ENCODE measurements around the gene ALAS1. TPM values are rescaled to one million over a fixed set of nuclear protein-coding genes. Genes with fewer than 3 reads are reported as not detected.

Gene ALAS1
- total RNA-seq, 2 experiments from 2014 or later: 34.4 to 43.6 TPM

DNA sequence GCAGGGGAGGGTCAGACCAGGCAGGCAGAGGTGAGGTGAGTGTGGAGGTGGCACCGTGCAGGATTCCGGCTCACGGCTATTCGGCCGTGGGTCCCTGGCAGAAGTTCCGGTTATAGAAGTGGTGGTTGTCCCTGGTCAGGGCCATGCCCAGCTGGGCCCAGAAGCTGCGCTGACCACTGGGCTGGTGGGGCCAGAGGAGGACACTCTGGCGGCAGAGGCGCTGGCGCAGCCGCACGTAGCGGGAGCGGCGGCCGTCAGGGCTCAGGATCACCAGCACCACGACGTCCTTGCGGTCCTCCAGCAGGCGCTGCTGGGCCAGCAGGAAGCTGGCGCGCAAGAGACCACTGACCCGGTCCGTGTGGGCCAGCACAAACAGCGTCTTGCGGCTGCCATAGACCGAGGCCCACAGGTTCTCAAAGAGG, 23.2 kb downstream of the ALAS1 start:
- Histone ChIP-seq H2AFZ (ENCODE audit: low read length) (no peak overlapping the region), H3K4me3 (ENCODE audit: low read depth, low read length, poor library complexity, severe bottlenecking) (no peak overlapping the region), H3K4me1 (ENCODE audit: insufficient read depth, low read length, poor library complexity, severe bottlenecking) (peaks cover 32% of the 10 kb centered on the region), H3K9me2 (ENCODE audit: insufficient read depth, low read length) (no peaks in the 10 kb centered on the region), H3K79me2 (ENCODE audit: insufficient read depth, low read depth, low read length) (peaks cover 22% of the 10 kb centered on the region; the same call in 1 of the 2 replicates), H4K20me1 (ENCODE audit: insufficient read depth, low read length) (no peaks in the 10 kb centered on the region; the same call in 1 of the 2 replicates), H3K36me3 (ENCODE audit: insufficient read depth, low read length) (peaks cover 61% of the 10 kb centered on the region; the same call in 1 of the 2 replicates), H3K4me2 (ENCODE audit: low read length) (no peak overlapping the region), H3K27ac (ENCODE audit: low read depth, low read length, poor library complexity, severe bottlenecking) (no peak overlapping the region), H3K9me3 (ENCODE audit: low read length) (no peaks in the 10 kb centered on the region)
- no peak for DNase-seq (ENCODE audit: low spot score)
- no TSS peak for BruUV-seq (replicated peaks)
- POLR2A ChIA-PET: interaction anchor here (0.6 to 1.9 kb wide), 3 partner anchors 56 to 118 kb away, joined by 3 to 6 read pairs (median 3); no protein-coding TSS in a partner anchor
- intact Hi-C loops (cut with micrococcal nuclease; ENCODE audit: unreplicated experiment): no loop called here
- CTCF ChIA-PET (ENCODE audit: unreplicated experiment): interaction anchor here (0.6 to 1.5 kb wide), 6 partner anchors 19 to 121 kb away, joined by 3 to 8 read pairs (median 3); partner anchors contain the start of gene WDR82
- TF ChIP-seq EZH2phosphoT487 (IDR thresholded peaks at IDR 0.05; ENCODE audit: borderline replicate concordance, low read depth, low read length): no peak
- TF ChIP-seq, protein P1, sequence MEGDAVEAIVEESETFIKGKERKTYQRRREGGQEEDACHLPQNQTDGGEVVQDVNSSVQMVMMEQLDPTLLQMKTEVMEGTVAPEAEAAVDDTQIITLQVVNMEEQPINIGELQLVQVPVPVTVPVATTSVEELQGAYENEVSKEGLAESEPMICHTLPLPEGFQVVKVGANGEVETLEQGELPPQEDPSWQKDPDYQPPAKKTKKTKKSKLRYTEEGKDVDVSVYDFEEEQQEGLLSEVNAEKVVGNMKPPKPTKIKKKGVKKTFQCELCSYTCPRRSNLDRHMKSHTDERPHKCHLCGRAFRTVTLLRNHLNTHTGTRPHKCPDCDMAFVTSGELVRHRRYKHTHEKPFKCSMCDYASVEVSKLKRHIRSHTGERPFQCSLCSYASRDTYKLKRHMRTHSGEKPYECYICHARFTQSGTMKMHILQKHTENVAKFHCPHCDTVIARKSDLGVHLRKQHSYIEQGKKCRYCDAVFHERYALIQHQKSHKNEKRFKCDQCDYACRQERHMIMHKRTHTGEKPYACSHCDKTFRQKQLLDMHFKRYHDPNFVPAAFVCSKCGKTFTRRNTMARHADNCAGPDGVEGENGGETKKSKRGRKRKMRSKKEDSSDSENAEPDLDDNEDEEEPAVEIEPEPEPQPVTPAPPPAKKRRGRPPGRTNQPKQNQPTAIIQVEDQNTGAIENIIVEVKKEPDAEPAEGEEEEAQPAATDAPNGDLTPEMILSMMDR (conservative IDR thresholded peaks at IDR 0.05; ENCODE audit: low read length): no peak

DNA sequence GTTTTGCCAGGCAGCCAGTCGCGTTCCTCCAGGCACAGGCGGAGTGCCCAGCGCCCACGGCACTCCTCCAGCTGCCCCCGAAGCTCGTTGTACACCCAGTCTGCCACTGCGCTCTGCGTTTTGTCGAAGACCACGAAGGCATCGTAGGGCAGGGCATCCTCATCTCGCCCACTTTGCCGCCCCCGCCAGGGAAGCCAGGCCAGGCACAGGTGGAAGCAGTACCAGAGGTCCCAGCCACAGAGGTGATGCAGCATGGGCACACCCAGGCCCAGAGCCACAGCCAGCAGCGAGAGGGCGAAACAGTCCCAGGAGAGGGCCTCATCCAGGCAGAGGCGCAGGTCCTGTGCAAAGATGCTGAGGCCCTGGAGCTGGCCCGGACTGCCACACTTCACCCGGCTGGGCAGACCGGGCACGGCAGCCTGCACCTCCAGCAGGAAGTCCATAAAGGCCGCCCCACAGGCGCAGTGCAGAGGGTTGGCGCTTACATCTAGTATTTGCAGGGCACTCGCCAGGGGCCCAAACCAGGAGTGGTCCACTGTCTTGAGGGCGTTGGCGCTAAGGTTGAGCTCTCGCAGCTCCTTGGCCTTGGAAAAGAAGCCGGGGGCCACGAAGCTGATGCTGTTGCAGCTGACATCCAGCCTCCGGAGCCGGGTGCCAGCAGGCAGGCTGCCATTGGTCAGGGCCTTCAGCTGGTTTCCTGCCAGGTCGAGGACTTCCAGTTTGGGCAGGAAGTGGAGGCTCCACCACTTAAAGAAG, 23.8 kb downstream of the ALAS1 start:
- H3K79me2 ChIP-seq (ENCODE audit: insufficient read depth, low read depth, low read length): peaks cover 22% of the 10 kb centered on the region; the same call in 1 of the 2 replicates
- intact Hi-C loops (cut with micrococcal nuclease; ENCODE audit: unreplicated experiment): no loop called here
- no peaks in the 10 kb centered on the region for H3K9me3 ChIP-seq (ENCODE audit: low read length)
- ChIA-PET POLR2A (no interaction called here), CTCF (ENCODE audit: unreplicated experiment) (interaction anchor here (1.0 to 1.5 kb wide), 3 partner anchors 9 to 117 kb away, joined by 4 to 8 read pairs (median 4); no protein-coding TSS in a partner anchor)
- no peak for DNase-seq (ENCODE audit: low spot score)
- no peaks in the 10 kb centered on the region; the same call in 1 of the 2 replicates for H4K20me1 ChIP-seq (ENCODE audit: insufficient read depth, low read length)
- TF ChIP-seq, protein P1 (conservative IDR thresholded peaks at IDR 0.05; ENCODE audit: low read length): no peak
- TF ChIP-seq EZH2phosphoT487 (IDR thresholded peaks at IDR 0.05; ENCODE audit: borderline replicate concordance, low read depth, low read length): no peak
- H3K4me2 ChIP-seq (ENCODE audit: low read length): no peak overlapping the region
- no peak overlapping the region for H3K27ac ChIP-seq (ENCODE audit: low read depth, low read length, poor library complexity, severe bottlenecking)
- no peaks in the 10 kb centered on the region for H3K9me2 ChIP-seq (ENCODE audit: insufficient read depth, low read length)
- H3K36me3 ChIP-seq (ENCODE audit: insufficient read depth, low read length): peaks cover 61% of the 10 kb centered on the region; the same call in 1 of the 2 replicates
- H3K4me3 ChIP-seq (ENCODE audit: low read depth, low read length, poor library complexity, severe bottlenecking): no peak overlapping the region
- H2AFZ ChIP-seq (ENCODE audit: low read length): no peak overlapping the region
- H3K4me1 ChIP-seq (ENCODE audit: insufficient read depth, low read length, poor library complexity, severe bottlenecking): peaks cover 38% of the 10 kb centered on the region
- BruUV-seq (replicated peaks): no TSS peak

All from OCI-LY7 (cell line).